Lower leg skin (tissue), 3 donors: Measurements from ENCODE around the gene GAS7.

Experiments used
- CTCF ChIP-seq, 3 donors: fragments of 450-650 bp; IDR thresholded peaks; one replicate each; pipeline ENCODE4 v1.5.1; 2016; ENCODE audit warnings: antibody characterized with exemption in 3 of 3, mild to moderate bottlenecking in 3 of 3, moderate library complexity in 2 of 3
- POLR2A ChIP-seq, 2 donors: fragments of 450-650 bp; IDR thresholded peaks; one replicate each; pipeline ENCODE4 v1.6.1; 2016 to 2017; ENCODE audit warnings: antibody characterized with exemption in 2 of 2, mild to moderate bottlenecking in 1 of 2, moderate library complexity in 1 of 2

GRCh38 chr17:9999919-10000695 is 198.3 kb downstream of the GAS7 start:
- TF ChIP-seq CTCF (IDR thresholded peaks at IDR 0.05), result no peak
- TF ChIP-seq POLR2A (IDR thresholded peaks at IDR 0.05), result no peak
